H1 (cell line): Measurements from ENCODE around the gene DHPS. TPM values are rescaled to one million over a fixed set of nuclear protein-coding genes. Genes with fewer than 3 reads are reported as not detected.

Experiments used
- CTCF ChIA-PET: fragments of 300-600 bp; sonication (Branson Sonifier 250); formaldehyde crosslinking; loops from one replicate; lab custom pipeline; 2021; ENCODE audit not compliant: partially characterized antibody; lab: Charles Lee
- POLR2A ChIA-PET: fragments of 300-600 bp; sonication (Branson Sonifier 250); formaldehyde crosslinking; loops from one replicate; lab custom pipeline; 2021; ENCODE audit warnings: inconsistent platforms; ENCODE audit not compliant: partially characterized antibody; lab: Charles Lee
- DNase-seq, 2 experiments: peaks; one replicate each; pipeline versions ENCODE4 v3.0.0 to v3.0.0-alpha.2; 2010 to 2022; ENCODE audit warnings: low spot score in 2 of 2, low read depth in 1 of 2, mixed read lengths in 1 of 2
- FAIRE-seq: peaks from 2 replicates; lab custom pipeline; 2011; peaks lifted over from hg19 to GRCh38; lab: Jason Lieb, UNC
- H2AFZ ChIP-seq: 2 replicates; pipeline ENCODE4 v1.8.1; 2012; ENCODE audit warnings: low read length, inconsistent platforms
- H2AK5ac ChIP-seq: 2 replicates; pipeline ENCODE4 v1.6.1; 2013; ENCODE audit warnings: low read depth, low read length
- H2BK120ac ChIP-seq: replicated peaks from 2 replicates; pipeline ENCODE3; 2013; ENCODE audit warnings: low read depth, low read length, inconsistent platforms
- H2BK12ac ChIP-seq: 2 replicates; pipeline ENCODE4 v1.6.1; 2013; ENCODE audit warnings: low read depth, low read length
- H2BK15ac ChIP-seq: 2 replicates; pipeline ENCODE4 v1.6.1; 2013; ENCODE audit warnings: low read length
- H2BK20ac ChIP-seq: 2 replicates; pipeline ENCODE4 v1.6.1; 2013; ENCODE audit warnings: low read length
- H2BK5ac ChIP-seq: 2 replicates; pipeline ENCODE4 v1.6.1; 2013; ENCODE audit warnings: low read depth, low read length
- H3K14ac ChIP-seq: 2 replicates; pipeline ENCODE4 v1.6.1; 2013; ENCODE audit warnings: inconsistent platforms; ENCODE audit not compliant: insufficient read length
- H3K18ac ChIP-seq: 2 replicates; pipeline ENCODE4 v1.6.1; 2013; ENCODE audit warnings: low read length; ENCODE audit errors: extremely low read depth
- H3K23ac ChIP-seq: 2 replicates; pipeline ENCODE4 v1.6.1; 2013; ENCODE audit warnings: inconsistent platforms; ENCODE audit not compliant: insufficient read length
- H3K23me2 ChIP-seq: 2 replicates; pipeline ENCODE4 v1.6.1; 2013; ENCODE audit warnings: low read depth, low read length
- H3K27ac ChIP-seq: 2 replicates; pipeline ENCODE4 v1.6.1; 2011; ENCODE audit warnings: low read depth, low read length, inconsistent platforms
- H3K27me3 ChIP-seq, 4 experiments: replicated peaks in 1 of 4; 1 replicate in 1 of 4; 2 replicates in 3 of 4; pipeline versions ENCODE4 v1.6.1 to v1.8.1; 2011 to 2013; ENCODE audit warnings: low read length in 3 of 4, mild to moderate bottlenecking in 3 of 4, inconsistent platforms in 2 of 4, mixed read lengths in 2 of 4, moderate library complexity in 1 of 4; ENCODE audit not compliant: control insufficient read depth in 3 of 4, insufficient read depth in 3 of 4; ENCODE audit errors: extremely low read depth in 1 of 4
- H3K36me3 ChIP-seq, 4 experiments: 2 replicates each; pipeline versions ENCODE4 v1.6.1 to v1.8.1; 2011 to 2013; ENCODE audit warnings: mild to moderate bottlenecking in 4 of 4, low read length in 3 of 4, moderate library complexity in 2 of 4, control low read depth in 1 of 4, inconsistent platforms in 1 of 4; ENCODE audit not compliant: insufficient read depth in 4 of 4, control insufficient read depth in 2 of 4
- H3K4ac ChIP-seq: replicated peaks from 2 replicates; pipeline ENCODE3; 2013; ENCODE audit warnings: low read length, low read depth, mixed read lengths, inconsistent platforms; ENCODE audit not compliant: insufficient read length
- H3K4me1 ChIP-seq, 4 experiments: replicated peaks in 1 of 4; 1 replicate in 1 of 4; 2 replicates in 3 of 4; pipeline versions ENCODE4 v1.6.1 to v1.8.1; 2011 to 2013; ENCODE audit warnings: low read length in 3 of 4, inconsistent platforms in 2 of 4, mixed read lengths in 1 of 4; ENCODE audit not compliant: insufficient read depth in 4 of 4, control insufficient read depth in 3 of 4
- H3K4me2 ChIP-seq, 2 experiments: 2 replicates each; pipeline versions ENCODE4 v1.6.1 to v1.8.1; 2011 to 2013; ENCODE audit warnings: low read depth in 2 of 2, low read length in 2 of 2, control low read depth in 1 of 2, inconsistent platforms in 1 of 2, mild to moderate bottlenecking in 1 of 2; ENCODE audit not compliant: insufficient read depth in 1 of 2
- H3K4me3 ChIP-seq, 4 experiments: fragments of 200-600, 300-600 bp in 1 of 4; sonication (generic), shearing (Covaris generic), sonication (Bioruptor Twin) in 1 of 4; 2 replicates each; pipeline versions ENCODE4 v1.5.1 to v1.8.1; 2011 to 2016; ENCODE audit warnings: low read length in 4 of 4, low read depth in 3 of 4, control low read depth in 2 of 4, inconsistent platforms in 2 of 4, mild to moderate bottlenecking in 2 of 4, mixed read lengths in 1 of 4, moderate library complexity in 1 of 4; ENCODE audit not compliant: insufficient read depth in 2 of 4; ENCODE audit errors: extremely low read depth in 1 of 4
- H3K56ac ChIP-seq: replicated peaks from 2 replicates; pipeline ENCODE3; 2013; ENCODE audit warnings: low read depth, mild to moderate bottlenecking, mixed read lengths, low read length, inconsistent platforms; ENCODE audit not compliant: insufficient read length
- H3K79me1 ChIP-seq: 2 replicates; pipeline ENCODE4 v1.6.1; 2013; ENCODE audit warnings: low read depth, low read length, control low read depth
- H3K79me2 ChIP-seq, 2 experiments: 2 replicates each; pipeline versions ENCODE4 v1.6.1 to v1.8.1; 2012 to 2013; ENCODE audit warnings: low read length in 2 of 2, mild to moderate bottlenecking in 2 of 2, inconsistent platforms in 1 of 2; ENCODE audit not compliant: insufficient read depth in 2 of 2, control insufficient read depth in 1 of 2
- H3K9ac ChIP-seq, 4 experiments: replicated peaks in 1 of 4; 1 replicate in 1 of 4; 2 replicates in 3 of 4; pipeline versions ENCODE4 v1.6.1 to v1.8.1; 2011 to 2013; ENCODE audit warnings: low read depth in 3 of 4, low read length in 3 of 4, control low read depth in 2 of 4, mild to moderate bottlenecking in 2 of 4, moderate library complexity in 2 of 4, inconsistent platforms in 1 of 4; ENCODE audit errors: extremely low read depth in 1 of 4
- H3K9me3 ChIP-seq, 2 experiments: 2 replicates each; pipeline versions ENCODE4 v1.6.1 to v1.8.1; 2012 to 2013; ENCODE audit warnings: mild to moderate bottlenecking in 2 of 2, moderate library complexity in 2 of 2, control low read depth in 1 of 2, inconsistent platforms in 1 of 2, low read depth in 1 of 2, low read length in 1 of 2, mixed read lengths in 1 of 2; ENCODE audit not compliant: insufficient read depth in 2 of 2
- H4K20me1 ChIP-seq, 2 experiments: replicated peaks in 1 of 2; 2 replicates each; pipeline versions ENCODE3 to v1.8.1; 2011 to 2013; ENCODE audit warnings: inconsistent platforms in 2 of 2, low read length in 2 of 2, mild to moderate bottlenecking in 1 of 2; ENCODE audit not compliant: insufficient read depth in 2 of 2, control insufficient read depth in 1 of 2
- H4K5ac ChIP-seq: 2 replicates; pipeline ENCODE4 v1.6.1; 2013; ENCODE audit warnings: low read length, low read depth, mixed read lengths, inconsistent platforms; ENCODE audit not compliant: insufficient read length
- H4K8ac ChIP-seq: 2 replicates; pipeline ENCODE4 v1.8.0; 2013; ENCODE audit warnings: mild to moderate bottlenecking, moderate library complexity, low read length, inconsistent platforms; ENCODE audit not compliant: insufficient read depth; ENCODE audit errors: extremely low read depth
- H4K91ac ChIP-seq: replicated peaks from 2 replicates; pipeline ENCODE3; 2013; ENCODE audit warnings: low read length, mixed read lengths, inconsistent platforms; ENCODE audit not compliant: insufficient read length
- BRCA1 ChIP-seq: IDR thresholded peaks from 2 replicates; pipeline ENCODE4 v1.6.1; 2012; ENCODE audit warnings: low read depth, low read length, improper control_type of control experiment
- CHD2 ChIP-seq: IDR thresholded peaks from 2 replicates; pipeline ENCODE4 v1.6.1; 2012; ENCODE audit warnings: low read length, improper control_type of control experiment
- GABPA ChIP-seq: IDR thresholded peaks from 2 replicates; pipeline ENCODE4 v1.6.1; 2011; ENCODE audit warnings: mild to moderate bottlenecking, low read length, moderate library complexity, borderline replicate concordance; ENCODE audit not compliant: insufficient read depth
- POLR2A ChIP-seq, 2 experiments: IDR thresholded peaks; 1 replicate in 1 of 2; 2 replicates in 1 of 2; pipeline ENCODE4 v1.6.1; 2011; ENCODE audit warnings: low read depth in 2 of 2, low read length in 2 of 2, mild to moderate bottlenecking in 2 of 2; ENCODE audit errors: control extremely low read depth in 1 of 2
- SP4 ChIP-seq: IDR thresholded peaks from 2 replicates; pipeline ENCODE4 v1.6.1; 2012; ENCODE audit warnings: low read length, inconsistent platforms
- SRF ChIP-seq: IDR thresholded peaks from 2 replicates; pipeline ENCODE4 v1.6.1; 2011; ENCODE audit warnings: mild to moderate bottlenecking, low read depth, low read length, moderate library complexity
- WGBS, 2 experiments: shearing (Covaris generic) in 1 of 2; methylation state at CpG; one replicate each; pipeline versions ENCODE4 v1.1.6 to v1.1.7; 2013 to 2015; ENCODE audit warnings: low lambda C conversion rate in 2 of 2, mixed read lengths in 2 of 2, inconsistent platforms in 1 of 2, low coverage in 1 of 2, missing lambda C conversion rate in 1 of 2; ENCODE audit not compliant: insufficient replicate concordance in 2 of 2, insufficient coverage in 1 of 2, insufficient read length in 1 of 2; ENCODE audit errors: extremely low coverage in 1 of 2, missing lambda C conversion rate in 1 of 2; 5-methylcytosine and 5-hydroxymethylcytosine counted together
- polyA plus RNA-seq, 7 experiments: library from polyadenylated mRNA; depleted of rRNA in 3 of 7; stranded (reverse) in 5 of 7; unstranded in 2 of 7; fragments of >200 nt in 5 of 7; fragments of 200-250 nt in 2 of 7; gene quantifications; 1 replicate in 5 of 7; 2 replicates in 1 of 7; 4 replicates in 1 of 7; pipeline versions ENCODE4 v1.2.1 to v1.2.3, GENCODE V29; 2011 to 2013; ENCODE audit warnings: missing spikeins in 2 of 7, mixed read lengths in 2 of 7
- total RNA-seq: library from RNA; stranded (reverse); fragmentation: NEBNext Ultra II Directional; extraction: Animal tissue kit (Norgen Biotek cat#: 25700); gene quantifications from 2 replicates; pipeline ENCODE4 v1.2.1, GENCODE V29; 2021

The DHPS gene
- total and polyA plus RNA-seq, 2 of the 8 experiments (the other 6 are each of a cell fraction or from before 2014, with no cell fraction given) = 86.6 to 99.6 TPM

DNA sequence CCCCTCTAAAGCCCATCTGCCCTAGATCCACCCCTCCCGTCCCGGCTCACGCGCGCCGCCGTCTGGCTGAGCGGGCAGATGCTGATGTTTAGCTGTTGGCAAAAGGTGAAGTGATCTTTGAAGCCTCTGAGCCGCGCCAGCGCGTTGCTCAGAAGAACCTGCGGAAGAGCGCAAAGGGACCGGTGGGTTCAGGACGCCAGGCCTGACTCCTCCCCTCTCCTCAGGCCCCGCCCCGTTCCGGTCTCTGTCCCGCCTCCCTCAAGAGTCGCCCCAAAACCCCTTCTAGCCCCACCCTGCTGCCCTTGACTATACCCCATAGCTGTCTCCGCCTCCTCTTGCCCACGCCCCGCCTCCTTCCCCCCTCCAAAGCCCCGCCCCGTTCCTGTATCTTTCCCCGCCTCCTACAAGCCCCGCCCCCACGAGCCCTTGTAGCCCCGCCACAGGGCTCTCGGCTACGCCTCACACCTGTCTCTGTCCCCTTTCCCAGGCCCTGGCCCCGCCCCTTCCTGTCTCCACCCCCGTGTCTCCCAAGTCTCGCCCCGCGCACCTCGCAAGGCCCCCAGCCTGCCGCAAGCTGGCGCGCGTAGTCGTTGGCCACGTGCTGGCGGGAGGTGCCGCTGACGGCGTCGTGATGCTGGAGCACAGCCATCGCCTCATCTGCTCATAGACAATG, 24.6 kb downstream of the DHPS start:
- POLR2A ChIA-PET = interaction anchor here (0.6 to 2.0 kb wide), 6 partner anchors 10 to 66 kb away, joined by 3 to 7 read pairs (median 4); partner anchors contain the start of genes ZNF490 and ZNF791
- no peaks in the 10 kb centered on the region for H3K79me2 ChIP-seq
- no peaks in the 10 kb centered on the region for H3K9me3 ChIP-seq
- H4K5ac ChIP-seq = no peak overlapping the region
- H3K4me2 ChIP-seq = peak overlapping the region; percentile 12 to 53; a peak in 3 of 4 replicates
- H3K9ac ChIP-seq = no peak overlapping the region
- H2AK5ac ChIP-seq = no peak overlapping the region; the same call in 1 of the 2 replicates
- H3K23ac ChIP-seq = no peak overlapping the region
- DNase-seq (peak; percentile 91 to 95), FAIRE-seq (peak; percentile 78)
- H3K36me3 ChIP-seq = peaks cover 5 to 28% (median 13%) of the 10 kb centered on the region in 4 experiments
- peaks cover 0 to 3% of the 10 kb centered on the region in 2 experiments for H4K20me1 ChIP-seq
- peaks cover 0 to 6% (median 3%) of the 10 kb centered on the region in 4 experiments; a peak in 5 of 7 replicates for H3K4me1 ChIP-seq
- H3K4ac ChIP-seq = no peak overlapping the region
- H3K14ac ChIP-seq = no peak overlapping the region
- H3K23me2 ChIP-seq = no peaks in the 10 kb centered on the region
- H3K27ac ChIP-seq = no peak overlapping the region; the same call in 1 of the 2 replicates
- no peak overlapping the region for H4K91ac ChIP-seq
- CTCF ChIA-PET = interaction anchor here (0.6 to 2.2 kb wide), 14 partner anchors 8 to 317 kb away, joined by 3 to 11 read pairs (median 4); partner anchors contain the start of genes MAN2B1 and WDR83
- no peaks in the 10 kb centered on the region for H3K79me1 ChIP-seq
- H2BK12ac ChIP-seq = no peak overlapping the region
- no peak overlapping the region for H2BK20ac ChIP-seq
- no peaks in the 10 kb centered on the region for H3K27me3 ChIP-seq
- H2BK5ac ChIP-seq = no peak overlapping the region
- H2BK15ac ChIP-seq = no peak overlapping the region
- no peak overlapping the region; the same call in 1 of the 2 replicates for H3K18ac ChIP-seq
- H2AFZ ChIP-seq = peak overlapping the region; percentile 71; the same call in 1 of the 2 replicates
- WGBS, 2 experiments = 63% methylated on average over 26 of the region's 50 CpGs; no CpG with 5 or more reads in 1 of the 2 experiments
- no peak overlapping the region for H2BK120ac ChIP-seq
- peak overlapping the region; percentile 80 for H4K8ac ChIP-seq
- peak overlapping the region in 1 of 4 experiments; percentile 20; a peak in 3 of 8 replicates for H3K4me3 ChIP-seq
- H3K56ac ChIP-seq = no peak overlapping the region
- TF ChIP-seq POLR2A (IDR thresholded peaks at IDR 0.05; ENCODE audit: control extremely low read depth in 1 of 2, low read depth in 2 of 2, low read length in 2 of 2) (no peak), BRCA1 (no peak), SP4 (no peak), GABPA (no peak), SRF (no peak), CHD2 (no peak)
